Body of pancreas (tissue), 4 donors: ENCODE data around the gene CCDC158.

ENCODE experiments used
- POLR2A ChIP-seq, 3 donors: fragments of 450-650 bp; IDR thresholded peaks; one replicate each; pipeline ENCODE4 v1.6.1; 2016; ENCODE audit warnings: antibody characterized with exemption in 3 of 3, mild to moderate bottlenecking in 2 of 3
- TF ChIP-seq, protein P1 (sequence below), 7 experiments: fragments of 450-650 bp in 4 of 7; fragments of 200-600 bp in 3 of 7; sonication (generic) in 3 of 7; IDR thresholded peaks; one replicate each; pipeline ENCODE4 v1.5.1; 2016 to 2019; ENCODE audit warnings: antibody characterized with exemption in 7 of 7

DNA sequence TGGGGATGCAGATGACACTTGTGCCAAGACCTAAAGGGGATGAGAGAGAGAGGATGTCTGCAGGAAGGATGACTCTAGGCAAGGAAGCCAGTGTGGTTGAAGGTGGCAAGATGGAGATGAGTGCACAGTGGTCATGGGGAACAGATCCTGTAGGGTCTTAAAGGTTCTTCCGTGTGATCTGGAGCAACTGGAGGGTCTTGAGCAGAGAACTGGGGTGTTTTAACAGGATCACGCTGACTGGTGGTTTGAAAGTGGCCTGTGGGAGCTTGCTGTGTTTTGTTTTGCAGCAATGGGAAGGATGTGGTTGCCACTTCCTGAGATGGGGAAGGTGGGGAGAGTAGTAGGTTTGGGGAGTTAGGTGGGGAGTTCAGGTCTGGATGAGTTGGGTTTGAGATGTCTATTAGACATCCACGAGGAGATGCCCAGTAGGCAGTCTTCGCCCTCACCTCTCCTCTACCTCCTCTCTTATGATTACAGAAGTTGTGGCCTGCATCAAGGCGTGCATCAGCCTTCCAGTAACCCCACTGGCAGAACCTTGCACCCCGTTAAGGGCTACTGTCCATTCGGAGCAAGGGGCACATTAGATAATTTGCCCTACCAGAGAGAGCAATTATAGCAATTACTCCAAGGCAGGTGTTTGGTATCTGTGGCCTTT, 115.8 kb downstream of the CCDC158 start:
- TF ChIP-seq, protein P1, sequence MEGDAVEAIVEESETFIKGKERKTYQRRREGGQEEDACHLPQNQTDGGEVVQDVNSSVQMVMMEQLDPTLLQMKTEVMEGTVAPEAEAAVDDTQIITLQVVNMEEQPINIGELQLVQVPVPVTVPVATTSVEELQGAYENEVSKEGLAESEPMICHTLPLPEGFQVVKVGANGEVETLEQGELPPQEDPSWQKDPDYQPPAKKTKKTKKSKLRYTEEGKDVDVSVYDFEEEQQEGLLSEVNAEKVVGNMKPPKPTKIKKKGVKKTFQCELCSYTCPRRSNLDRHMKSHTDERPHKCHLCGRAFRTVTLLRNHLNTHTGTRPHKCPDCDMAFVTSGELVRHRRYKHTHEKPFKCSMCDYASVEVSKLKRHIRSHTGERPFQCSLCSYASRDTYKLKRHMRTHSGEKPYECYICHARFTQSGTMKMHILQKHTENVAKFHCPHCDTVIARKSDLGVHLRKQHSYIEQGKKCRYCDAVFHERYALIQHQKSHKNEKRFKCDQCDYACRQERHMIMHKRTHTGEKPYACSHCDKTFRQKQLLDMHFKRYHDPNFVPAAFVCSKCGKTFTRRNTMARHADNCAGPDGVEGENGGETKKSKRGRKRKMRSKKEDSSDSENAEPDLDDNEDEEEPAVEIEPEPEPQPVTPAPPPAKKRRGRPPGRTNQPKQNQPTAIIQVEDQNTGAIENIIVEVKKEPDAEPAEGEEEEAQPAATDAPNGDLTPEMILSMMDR (IDR thresholded peaks at IDR 0.05): no peak
- no peak for TF ChIP-seq POLR2A (IDR thresholded peaks at IDR 0.05)
